GM20000 (cell line): ENCODE results near the gene AK6.

Experiments used
- DNase-seq: peaks from one replicate; pipeline ENCODE4 v3.0.0; 2012; ENCODE audit warnings: low spot score
- CTCF ChIP-seq: IDR thresholded peaks from 2 replicates; pipeline ENCODE4 v1.5.1; 2012; ENCODE audit warnings: mild to moderate bottlenecking, control low read depth; ENCODE audit errors: extremely low read depth, missing control alignments

The AK6 gene

GRCh38 chr5:69315972-69316371 lies 53.3 kb downstream of the AK6 start:
- TF ChIP-seq CTCF, result no peak
- no peak for DNase-seq

- DNase-seq, result no peak
- no peak for TF ChIP-seq CTCF
Measured at GRCh38 chr5:69313428-69313827, 55.9 kb downstream of the AK6 start.

- TF ChIP-seq CTCF, result no peak
- DNase-seq, result no peak
Measured at GRCh38 chr5:69312459-69313160, 56.7 kb downstream of the AK6 start.

- DNase-seq, result no peak
- no peak for TF ChIP-seq CTCF
Measured at GRCh38 chr5:69309380-69309779, 59.9 kb downstream of the AK6 start.

- no peak for DNase-seq
- no peak for TF ChIP-seq CTCF
Measured at GRCh38 chr5:69308046-69308553, 61.2 kb downstream of the AK6 start.

- no peak for DNase-seq
- no peak for TF ChIP-seq CTCF
Measured at GRCh38 chr5:69305512-69305911, 63.8 kb downstream of the AK6 start.
